Heart left ventricle (tissue), 16 donors: Measurements from ENCODE around the gene ZNF526. TPM values are rescaled to one million over a fixed set of nuclear protein-coding genes. Genes with fewer than 3 reads are reported as not detected.

Experiments used
- ATAC-seq, 4 donors: fragments of 200-7000 bp; cut with Tn5 transposase; one replicate each; pipeline ENCODE4 v1.9.1; 2020 to 2022; ENCODE audit warnings: moderate library complexity in 4 of 4, mild to moderate bottlenecking in 3 of 4, moderate number of reproducible peaks in 1 of 4
- DNase-seq, 5 donors: peaks; one replicate each; pipeline ENCODE4 v3.0.0-alpha.2; 2020
- H3K27ac ChIP-seq, 12 donors: fragments of 200-600 bp; sonication (generic) in 4 of 12; one replicate each; pipeline versions ENCODE4 v1.5.0 to v1.8.0; 2016 to 2022; ENCODE audit warnings: mild to moderate bottlenecking in 2 of 12
- H3K27me3 ChIP-seq, 9 donors: fragments of 200-600 bp; sonication (generic) in 2 of 9; one replicate each; pipeline versions ENCODE4 v1.5.1 to v1.8.0; 2016 to 2022; ENCODE audit warnings: mild to moderate bottlenecking in 3 of 9
- H3K36me3 ChIP-seq, 9 donors: fragments of 200-600 bp; sonication (generic) in 2 of 9; one replicate each; pipeline versions ENCODE4 v1.5.0 to v1.8.0; 2018 to 2022; ENCODE audit warnings: mild to moderate bottlenecking in 2 of 9
- H3K4me1 ChIP-seq, 12 donors: fragments of 200-600 bp; sonication (generic) in 4 of 12; one replicate each; pipeline versions ENCODE4 v1.5.0 to v1.8.0; 2016 to 2022; ENCODE audit warnings: mild to moderate bottlenecking in 3 of 12
- H3K4me3 ChIP-seq, 12 donors: fragments of 200-600 bp; sonication (generic) in 4 of 12; one replicate each; pipeline versions ENCODE4 v1.5.0 to v1.8.0; 2017 to 2022; ENCODE audit warnings: mild to moderate bottlenecking in 9 of 12, moderate library complexity in 4 of 12
- H3K9me3 ChIP-seq, 12 donors: fragments of 200-600 bp; sonication (generic) in 4 of 12; one replicate each; pipeline versions ENCODE4 v1.5.0 to v1.8.0; 2016 to 2022; ENCODE audit warnings: mild to moderate bottlenecking in 1 of 12
- POLR2A ChIP-seq, 2 donors: fragments of 450-650 bp; IDR thresholded peaks; one replicate each; pipeline ENCODE4 v1.6.1; 2017; ENCODE audit warnings: antibody characterized with exemption in 2 of 2, mild to moderate bottlenecking in 2 of 2, moderate library complexity in 2 of 2
- WGBS, 4 donors: extraction: QIAGEN DNeasy Blood & Tissue Kit in 2 of 4; methylation state at CpG; one replicate each; pipeline versions ENCODE4 v1.1.5 to v1.1.7; 2013 to 2018; 5-methylcytosine and 5-hydroxymethylcytosine counted together
- intact Hi-C, 10 donors: fragments of 100-400 bp; cut with DNase I; formaldehyde crosslinking; loops; one replicate each; pipeline versions ENCODE4 v1.11.1 to v1.14.2; 2022
- polyA plus RNA-seq, 2 donors: library from polyadenylated mRNA; stranded (reverse); fragments of 200-250 nt; gene quantifications; one replicate each; pipeline ENCODE4 v1.2.3, GENCODE V29; 2013
- total RNA-seq, 9 donors: library from RNA; depleted of rRNA in 2 of 9; stranded (reverse); fragments of >200 nt in 2 of 9; fragmentation: NEBNext Ultra II Directional in 3 of 9; extraction: Animal tissue kit (Norgen Biotek cat#: 25700) in 3 of 9; gene quantifications; one replicate each; pipeline versions ENCODE4 v1.1.0 to v1.2.4, GENCODE V29; 2016 to 2023
- TF ChIP-seq, protein P1 (sequence below), 12 donors: fragments of 200-600 bp; sonication (generic) in 4 of 12; IDR thresholded peaks; one replicate each; pipeline versions ENCODE4 v1.5.0 to v1.8.0; 2018 to 2022; ENCODE audit warnings: antibody characterized with exemption in 12 of 12, mild to moderate bottlenecking in 5 of 12
- donor health status: ischemic (EF 13 %, LVEDD 7.1; RV severe dilation, severe dysfunction).
- donor health status: healthy with polysubstance abuse.
- donor health status: DM: no; HTN: yes; CAD: no.
- donor health status: DM: no; HTN: no; CAD: no.
- donor health status: ischemic (EF 25% LVEDD 6.9; RV normal size, moderate dysfunction).
- donor health status: ischemic (EF 25% LVEDD 5.7; RV mildly dilated, moderate dysfunction).
- donor health status: healthy.
- donor health status: DM: yes; HTN: yes; CAD: no.
- donor health status: ischemic (EF 35%, LVEDD 5.7; RV mildly dilated, moderate dysfunction).
- donor health status: nonischemic (EF 11% LVEDD 7.7; RV severe dilation, severe dysfunction).
- donor health status: DM: yes; HTN: yes; CAD: no.
- donor health status: PGD.
- donor health status: ischemic (EF 29% LVEDD 5.4; RV normal size, mild dysfunction).
- donor health status: nonischemic (EF 23%, LVEDD 6.1; RV moderate dilation, normal function).

Gene ZNF526
- total and polyA plus RNA-seq, 11 donors = 3.3 to 7.2 (median 5.4) TPM

DNA sequence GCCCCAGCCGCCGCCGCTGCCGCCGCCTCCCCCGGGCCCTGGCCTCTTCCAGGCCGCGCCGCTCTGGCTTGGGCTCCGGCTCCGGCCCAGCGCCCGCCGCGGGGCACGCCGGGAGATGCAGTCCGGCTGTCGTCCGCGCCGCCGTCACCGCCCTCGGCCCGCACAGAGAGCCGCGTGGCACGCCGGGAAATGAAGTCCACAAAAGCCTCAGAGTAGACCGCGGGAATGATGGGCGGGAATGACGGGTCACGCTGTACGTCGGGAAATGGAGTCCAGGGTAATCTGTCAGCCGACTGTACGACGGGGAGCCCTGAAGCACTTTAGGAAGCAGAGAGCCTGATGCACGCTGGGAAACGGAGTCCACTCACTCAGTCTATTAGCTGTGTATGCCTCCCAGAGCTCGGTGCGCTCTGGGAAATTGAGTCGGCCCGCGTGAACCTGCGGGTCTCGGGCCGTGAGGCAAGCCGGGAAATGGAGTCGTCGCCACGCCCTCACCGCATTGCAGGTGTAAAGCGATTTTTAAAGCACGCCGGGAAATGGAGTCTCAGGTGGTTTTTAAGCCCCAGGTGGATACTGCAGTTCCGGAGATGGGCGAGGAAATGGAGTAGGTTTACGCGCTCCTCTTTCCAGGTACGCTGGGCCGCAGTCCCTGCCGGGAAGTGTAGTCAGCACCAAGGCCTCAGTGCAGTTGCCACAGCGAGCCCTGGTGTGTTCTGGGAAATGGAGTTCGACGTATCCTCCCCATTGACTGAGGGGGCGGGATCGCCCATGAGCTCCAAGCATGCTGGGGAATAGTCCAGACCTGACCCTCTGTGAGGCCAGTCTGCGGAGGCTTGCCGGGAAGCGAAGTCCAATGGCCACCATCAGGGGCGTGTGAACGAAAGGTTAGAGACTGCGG, 22.6 kb downstream of the ZNF526 start, which contains the start of gene GSK3A:
Gene GSK3A (minus strand): TSS at position 91 of the 898 bp plus-strand sequence. CDS start 137 bp downstream, outside the sequence.
- no peaks in the 10 kb centered on the region for H3K9me3 ChIP-seq
- H3K36me3 ChIP-seq = peaks cover 0 to 26% (median 11%) of the 10 kb centered on the region in 9 donors
- intact Hi-C loops = loop anchor here in 4 of 10 donors (1.0 to 10.0 kb wide), 5 partner anchors 22 to 182 kb away; partner anchors contain the start of genes LIPE (in 2 of the 4) and ZNF526 (in 1 of the 4)
- H3K27me3 ChIP-seq = no peaks in the 10 kb centered on the region
- H3K4me3 ChIP-seq = peak within 1 kb of the TSS; percentile 69 to 94 (median 84)
- TF ChIP-seq, protein P1, sequence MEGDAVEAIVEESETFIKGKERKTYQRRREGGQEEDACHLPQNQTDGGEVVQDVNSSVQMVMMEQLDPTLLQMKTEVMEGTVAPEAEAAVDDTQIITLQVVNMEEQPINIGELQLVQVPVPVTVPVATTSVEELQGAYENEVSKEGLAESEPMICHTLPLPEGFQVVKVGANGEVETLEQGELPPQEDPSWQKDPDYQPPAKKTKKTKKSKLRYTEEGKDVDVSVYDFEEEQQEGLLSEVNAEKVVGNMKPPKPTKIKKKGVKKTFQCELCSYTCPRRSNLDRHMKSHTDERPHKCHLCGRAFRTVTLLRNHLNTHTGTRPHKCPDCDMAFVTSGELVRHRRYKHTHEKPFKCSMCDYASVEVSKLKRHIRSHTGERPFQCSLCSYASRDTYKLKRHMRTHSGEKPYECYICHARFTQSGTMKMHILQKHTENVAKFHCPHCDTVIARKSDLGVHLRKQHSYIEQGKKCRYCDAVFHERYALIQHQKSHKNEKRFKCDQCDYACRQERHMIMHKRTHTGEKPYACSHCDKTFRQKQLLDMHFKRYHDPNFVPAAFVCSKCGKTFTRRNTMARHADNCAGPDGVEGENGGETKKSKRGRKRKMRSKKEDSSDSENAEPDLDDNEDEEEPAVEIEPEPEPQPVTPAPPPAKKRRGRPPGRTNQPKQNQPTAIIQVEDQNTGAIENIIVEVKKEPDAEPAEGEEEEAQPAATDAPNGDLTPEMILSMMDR (IDR thresholded peaks at IDR 0.05) = peak in 4 of 12 donors; percentile 9 to 17 (median 15)
- peak; percentile 61 to 89 for TF ChIP-seq POLR2A (IDR thresholded peaks at IDR 0.05)
- ATAC-seq (peak; percentile 86 to 91 (median 90)), DNase-seq (peak; percentile 98 to 99 (median 99))
- H3K27ac ChIP-seq = peak within 1 kb of the TSS; percentile 85 to 99 (median 92)
- WGBS, 4 donors = 0% methylated on average over 44 to 76 of the region's 76 CpGs
- peaks cover 15 to 68% (median 56%) of the 10 kb centered on the region in 12 donors for H3K4me1 ChIP-seq

GRCh38 chr19:42244347-42245220, 24.5 kb downstream of the ZNF526 start:
- H3K27ac ChIP-seq = peak overlapping the region; percentile 65 to 99 (median 92)
- intact Hi-C loops = loop anchor here in 8 of 10 donors (1.0 to 10.0 kb wide), 8 partner anchors 38 to 180 kb away; partner anchors contain the start of genes LIPE (in 2 of the 8) and MEGF8 (in 1 of the 8)

DNA sequence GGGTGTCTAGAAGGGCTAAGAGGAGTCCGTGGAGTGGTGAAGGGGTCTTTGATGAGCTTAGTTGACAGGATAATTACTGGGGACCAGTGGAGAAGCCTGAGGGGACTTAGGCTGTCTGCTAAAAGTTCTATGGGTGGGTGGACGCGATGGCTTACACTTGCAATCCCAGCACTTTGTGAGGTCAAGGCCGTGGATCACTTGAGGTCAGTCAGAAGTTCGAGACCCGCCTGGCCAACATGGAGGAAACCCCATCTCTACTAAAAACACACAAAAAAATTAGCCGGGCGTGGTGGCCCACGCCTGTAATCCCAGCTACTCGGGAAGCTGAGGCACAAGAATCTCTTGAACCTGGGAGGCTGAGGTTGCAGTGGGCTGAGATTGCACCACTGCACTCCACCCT, 25.1 kb downstream of the ZNF526 start:
- WGBS, 4 donors = 71 to 76% (median 74%) methylated on average over 10 of the region's 10 CpGs
- Histone ChIP-seq H3K36me3 (peaks cover 0 to 30% (median 19%) of the 10 kb centered on the region in 9 donors), H3K4me3 (peak overlapping the region in 4 of 12 donors; percentile 79 to 91 (median 86)), H3K27ac (peak overlapping the region in 11 of 12 donors; percentile 86 to 99 (median 93)), H3K27me3 (no peaks in the 10 kb centered on the region), H3K4me1 (peaks cover 18 to 82% (median 64%) of the 10 kb centered on the region in 12 donors), H3K9me3 (no peaks in the 10 kb centered on the region)
- no peak for TF ChIP-seq POLR2A (IDR thresholded peaks at IDR 0.05)
- TF ChIP-seq, protein P1 (IDR thresholded peaks at IDR 0.05) = no peak
- no peak for DNase-seq
- intact Hi-C loops = loop anchor here in 6 of 10 donors (1.0 to 10.0 kb wide), 5 partner anchors 42 to 180 kb away; partner anchors contain the start of gene LIPE (in 2 of the 6)
- no peak for ATAC-seq

More at GRCh38 chr19:42244347-42245220, 24.5 kb downstream of the ZNF526 start:
- H3K4me3 ChIP-seq = peak overlapping the region; percentile 49 to 94 (median 84)
- peaks cover 15 to 82% (median 61%) of the 10 kb centered on the region in 12 donors for H3K4me1 ChIP-seq
- DNase-seq = peak; percentile 92 to 95 (median 95)
- peaks cover 0 to 30% (median 17%) of the 10 kb centered on the region in 9 donors for H3K36me3 ChIP-seq
- H3K27me3 ChIP-seq = no peaks in the 10 kb centered on the region
- ATAC-seq = peak; percentile 28 to 53 (median 46)
- 1 to 2% (median 2%) methylated on average over 45 of the region's 45 CpGs for WGBS, 4 donors
- H3K9me3 ChIP-seq = no peaks in the 10 kb centered on the region
- TF ChIP-seq POLR2A (IDR thresholded peaks at IDR 0.05) = peak; percentile 17 to 43
- TF ChIP-seq, protein P1 (IDR thresholded peaks at IDR 0.05) = peak; percentile 48 to 88 (median 62)
